K562 (cell line): ENCODE measurements around the gene ERI2. TPM values are rescaled to one million over a fixed set of nuclear protein-coding genes. Genes with fewer than 3 reads are reported as not detected.

ENCODE experiments used
- ATAC-seq: fragments of 200-7000 bp; cut with Tn5 transposase; 3 replicates; pipeline ENCODE4 v1.9.1; 2020; ENCODE audit warnings: moderate library complexity
- BruUV-seq: library from RNA; stranded (reverse); fragments of 400-500 nt; replicated peaks from 2 replicates; lab custom pipeline; 2021; lab: Mats Ljungman, UMichigan
- CTCF ChIA-PET: fragments of 300-600 bp; formaldehyde crosslinking; extraction: SDS; loops from one replicate; lab custom pipeline; 2021; ENCODE audit warnings: low intra/inter-chr PET ratio; lab: Yijun Ruan, JAX
- POLR2A ChIA-PET: fragments of 300-600, 350-650 bp; sonication (Branson Sonifier 250); formaldehyde crosslinking; extraction: SDS; loops from one replicate; lab custom pipeline; 2021; ENCODE audit warnings: antibody characterized with exemption, inconsistent platforms; lab: Yijun Ruan, JAX
- DNase-seq, 4 experiments: peaks; one replicate each; pipeline versions ENCODE4 v3.0.0 to v3.0.0-alpha.2; 2011 to 2018; ENCODE audit warnings: low spot score in 3 of 4, mixed read lengths in 3 of 4; ENCODE audit errors: extremely low read depth in 1 of 4
- FAIRE-seq: peaks from 2 replicates; lab custom pipeline; 2011; peaks lifted over from hg19 to GRCh38; lab: Jason Lieb, UNC
- H2AFZ ChIP-seq: 2 replicates; pipeline ENCODE4 v1.6.0; 2011; ENCODE audit warnings: low read depth, low read length, control low read depth, inconsistent platforms
- H3K27ac ChIP-seq: fragments of 200-600 bp; 3 replicates; pipeline ENCODE4 v1.8.0; 2011; ENCODE audit warnings: low read depth, mild to moderate bottlenecking, control low read depth, inconsistent platforms, low read length, moderate library complexity, mixed read lengths; ENCODE audit errors: extremely low read depth
- H3K27me3 ChIP-seq, 2 experiments: fragments of 300-600 bp in 1 of 2; 2 replicates in 1 of 2; 3 replicates in 1 of 2; pipeline versions ENCODE4 v1.6.0 to v1.8.0; 2011; ENCODE audit warnings: inconsistent platforms in 2 of 2, low read length in 2 of 2, mild to moderate bottlenecking in 1 of 2, mixed read lengths in 1 of 2, moderate library complexity in 1 of 2; ENCODE audit not compliant: control insufficient read depth in 2 of 2, insufficient read depth in 2 of 2
- H3K36me3 ChIP-seq: fragments of 300-600 bp; 3 replicates; pipeline ENCODE4 v1.8.0; 2011; ENCODE audit warnings: mild to moderate bottlenecking, low read length, inconsistent platforms; ENCODE audit not compliant: control insufficient read depth, insufficient read depth
- H3K4me1 ChIP-seq, 2 experiments: fragments of 200-600 bp in 1 of 2; replicated peaks in 1 of 2; 2 replicates in 1 of 2; 3 replicates in 1 of 2; pipeline versions ENCODE4 v1.5.1 to v1.8.0; 2011; ENCODE audit warnings: inconsistent platforms in 2 of 2, low read length in 2 of 2, mild to moderate bottlenecking in 1 of 2, mixed read lengths in 1 of 2, moderate library complexity in 1 of 2; ENCODE audit not compliant: control insufficient read depth in 2 of 2, insufficient read depth in 2 of 2
- H3K4me2 ChIP-seq: 2 replicates; pipeline ENCODE4 v1.6.1; 2011; ENCODE audit warnings: low read length, control low read depth, inconsistent platforms, mixed read lengths; ENCODE audit not compliant: insufficient read depth
- H3K4me3 ChIP-seq: fragments of 200-600 bp; sonication (generic), shearing (Covaris generic); 2 replicates; pipeline ENCODE4 v1.5.1; 2016; ENCODE audit warnings: control low read depth, inconsistent platforms
- H3K79me2 ChIP-seq: fragments of 200-600 bp; 3 replicates; pipeline ENCODE4 v1.8.0; 2011; ENCODE audit warnings: low read length, inconsistent platforms; ENCODE audit not compliant: control insufficient read depth, insufficient read depth
- H3K9ac ChIP-seq, 2 experiments: 2 replicates each; pipeline versions ENCODE4 v1.6.0 to v1.6.1; 2011; ENCODE audit warnings: low read depth in 2 of 2, low read length in 2 of 2, control low read depth in 1 of 2, inconsistent platforms in 1 of 2, mild to moderate bottlenecking in 1 of 2, mixed read lengths in 1 of 2; ENCODE audit not compliant: insufficient read depth in 1 of 2
- H3K9me1 ChIP-seq: one replicate; pipeline ENCODE4 v1.6.0; 2011; ENCODE audit warnings: inconsistent platforms, mild to moderate bottlenecking, low read length, moderate library complexity; ENCODE audit not compliant: control insufficient read depth, insufficient read depth
- H3K9me3 ChIP-seq: replicated peaks from 2 replicates; pipeline ENCODE4 v1.5.1; 2011; ENCODE audit warnings: low read depth, low read length, inconsistent platforms; ENCODE audit not compliant: control insufficient read depth, insufficient read depth
- H4K20me1 ChIP-seq: replicated peaks from 2 replicates; pipeline ENCODE4 v1.6.1; 2011; ENCODE audit warnings: low read length, inconsistent platforms, mixed read lengths; ENCODE audit not compliant: control insufficient read depth, insufficient read depth
- MAFG ChIP-seq: fragments of 450-650 bp; conservative IDR thresholded peaks from 2 replicates; pipeline ENCODE4 v1.6.1; 2016; ENCODE audit warnings: missing genetic modification characterization, missing compliant biosample characterization
- MIER1 ChIP-seq: fragments of 450-650 bp; IDR thresholded peaks from 2 replicates; pipeline ENCODE4 v1.6.1; 2016; ENCODE audit warnings: antibody characterized with exemption, mild to moderate bottlenecking, low read depth
- TGIF2 ChIP-seq: sonication (generic); formaldehyde crosslinking; IDR thresholded peaks from 2 replicates; pipeline ENCODE4 v1.8.1; 2022; ENCODE audit warnings: mild to moderate bottlenecking, missing genetic modification reagents, moderate library complexity
- ZFX ChIP-seq: sonication (generic); formaldehyde crosslinking; IDR thresholded peaks from 2 replicates; pipeline ENCODE4 v1.8.0; 2022; ENCODE audit warnings: mild to moderate bottlenecking, missing genetic modification reagents, moderate library complexity
- WGBS: fragments of 100-300 bp; shearing (Covaris generic); methylation state at CpG from one replicate; pipeline ENCODE4 v1.1.6; 2016; ENCODE audit warnings: low coverage, mixed read lengths; ENCODE audit not compliant: insufficient coverage; ENCODE audit errors: missing lambda C conversion rate; 5-methylcytosine and 5-hydroxymethylcytosine counted together
- in situ Hi-C: fragments of 300-500 bp; cut with MboI; formaldehyde crosslinking; loops from 4 replicates; pipeline ENCODE4 v1.15.0; 2018; ENCODE audit warnings: inconsistent platforms, mixed read lengths
- intact Hi-C: fragments of 100-400 bp; cut with micrococcal nuclease; formaldehyde crosslinking; loops from 2 replicates; pipeline ENCODE4 v1.14.2; 2022
- polyA plus RNA-seq, 8 experiments: library from polyadenylated mRNA; depleted of rRNA in 4 of 8; stranded (reverse) in 5 of 8; unstranded in 3 of 8; fragments of >200 nt; fragmentation: Nextera tagmentation in 2 of 8; fragmentation: Illumina TruSeq in 1 of 8; extraction: Ambion mirVana in 2 of 8; extraction: Trizol in 1 of 8; gene quantifications; 2 replicates each; pipeline versions ENCODE4 v1.2.1 to v1.2.3, GENCODE V29; 2011 to 2014; ENCODE audit warnings: inconsistent platforms in 1 of 8, missing spikeins in 1 of 8
- total RNA-seq, 7 experiments: library from RNA; depleted of rRNA in 6 of 7; stranded (reverse); fragments of >200 nt in 6 of 7; fragmentation: Illumina TruSeq in 2 of 7; extraction: Trizol in 2 of 7; gene quantifications; 2 replicates each; pipeline versions ENCODE4 v1.2.1 to v1.2.3, GENCODE V29; 2011 to 2021; ENCODE audit warnings: low replicate concordance in 1 of 7

The ERI2 gene
- total and polyA plus RNA-seq, 9 of the 15 experiments (the other 6 are each of a cell fraction or from before 2014, with no cell fraction given), result 23.3 to 57.0 (median 48.1) TPM

- in situ Hi-C loops, result no loop called here
- POLR2A ChIA-PET, result interaction anchor here (1.0 to 1.3 kb wide), 3 partner anchors 9 to 22 kb away, joined by 3 to 5 read pairs (median 3); no protein-coding TSS in a partner anchor
Observed at GRCh38 chr16:20782470-20782869, 23.8 kb downstream of the ERI2 start.

GRCh38 chr16:20781697-20782096, 24.6 kb downstream of the ERI2 start:
- ChIA-PET POLR2A (interaction anchor here (0.6 to 1.1 kb wide), 4 partner anchors 11 to 307 kb away, joined by 3 read pairs; no protein-coding TSS in a partner anchor), CTCF (no interaction called here)
- no peaks in the 10 kb centered on the region for H3K79me2 ChIP-seq
- intact Hi-C loops (no loop called here), in situ Hi-C loops (no loop called here)
- H3K4me3 ChIP-seq, result no peak overlapping the region
- H4K20me1 ChIP-seq, result no peaks in the 10 kb centered on the region
- H3K4me2 ChIP-seq, result no peak overlapping the region
- ATAC-seq (no peak), DNase-seq (no peak), FAIRE-seq (no peak)
- H3K9me1 ChIP-seq, result no peaks in the 10 kb centered on the region
- peaks cover 63% of the 10 kb centered on the region for H3K36me3 ChIP-seq
- BruUV-seq, result no TSS peak
- TF ChIP-seq TGIF2 (CRISPR knock-in tag), result no peak
- TF ChIP-seq MIER1, result no peak
- H3K9me3 ChIP-seq, result no peaks in the 10 kb centered on the region
- 14% methylated on average over 1 of the region's 1 CpG for WGBS
- no peak overlapping the region for H2AFZ ChIP-seq
- H3K27ac ChIP-seq, result no peak overlapping the region
- no peaks in the 10 kb centered on the region for H3K27me3 ChIP-seq
- H3K4me1 ChIP-seq, result peaks cover 0 to 2% of the 10 kb centered on the region in 2 experiments; a peak in 1 of 5 replicates
- no peak overlapping the region for H3K9ac ChIP-seq

More at GRCh38 chr16:20782470-20782869, 23.8 kb downstream of the ERI2 start:
- H3K4me2 ChIP-seq, result no peak overlapping the region
- no peaks in the 10 kb centered on the region for H3K27me3 ChIP-seq
- peaks cover 58% of the 10 kb centered on the region for H3K36me3 ChIP-seq
- H3K4me3 ChIP-seq, result no peak overlapping the region
- TF ChIP-seq ZFX (CRISPR knock-in tag) (0 out of 2 replicates have a peak, but pooled peaks have one; percentile 8), MAFG (tag) (no peak)
- H3K27ac ChIP-seq, result no peak overlapping the region
- intact Hi-C loops, result no loop called here
- DNase-seq, result no peak
- BruUV-seq, result no TSS peak
- H3K79me2 ChIP-seq, result no peaks in the 10 kb centered on the region
- H3K9me3 ChIP-seq, result no peaks in the 10 kb centered on the region
- 51% methylated on average over 2 of the region's 2 CpGs for WGBS
- CTCF ChIA-PET, result no interaction called here
- no peak overlapping the region for H3K9ac ChIP-seq
- H2AFZ ChIP-seq, result no peak overlapping the region
- no peaks in the 10 kb centered on the region for H4K20me1 ChIP-seq
- no peak for ATAC-seq
- no peaks in the 10 kb centered on the region for H3K4me1 ChIP-seq
- no peaks in the 10 kb centered on the region for H3K9me1 ChIP-seq
- no peak for FAIRE-seq
